Adrenal gland (tissue), 5 donors: ENCODE results near the gene ENPP6.

Experiments used
- CTCF ChIP-seq, 6 experiments: fragments of 450-650 bp in 4 of 6; fragments of 200-600 bp in 2 of 6; sonication (generic) in 1 of 6; IDR thresholded peaks; 1 replicate in 5 of 6; 2 replicates in 1 of 6; pipeline versions ENCODE4 v1.5.1 to v1.8.0; 2016 to 2021; ENCODE audit warnings: antibody characterized with exemption in 6 of 6, mild to moderate bottlenecking in 2 of 6, moderate library complexity in 1 of 6
- POLR2A ChIP-seq, 2 donors: fragments of 450-650 bp; IDR thresholded peaks; one replicate each; pipeline ENCODE4 v1.6.1; 2017; ENCODE audit warnings: antibody characterized with exemption in 2 of 2, mild to moderate bottlenecking in 2 of 2, moderate library complexity in 1 of 2
- donor health status: DM: no; HTN: no; CAD: no.

GRCh38 chr4:184196730-184197385, 20.8 kb downstream of the ENPP6 start:
- TF ChIP-seq CTCF (IDR thresholded peaks at IDR 0.05), result no peak
- TF ChIP-seq POLR2A (IDR thresholded peaks at IDR 0.05), result no peak
